H1 (cell line): Measurements from ENCODE around the gene SUZ12. TPM values are rescaled to one million over a fixed set of nuclear protein-coding genes. Genes with fewer than 3 reads are reported as not detected.

Experiments used
- ATF2 ChIP-seq: IDR thresholded peaks from 2 replicates; pipeline ENCODE4 v1.6.1; 2012; ENCODE audit warnings: low read length, inconsistent platforms
- BACH1 ChIP-seq: IDR thresholded peaks from 2 replicates; pipeline ENCODE4 v1.6.1; 2012; ENCODE audit warnings: low read length, improper control_type of control experiment
- BRCA1 ChIP-seq: IDR thresholded peaks from 2 replicates; pipeline ENCODE4 v1.6.1; 2012; ENCODE audit warnings: low read depth, low read length, improper control_type of control experiment
- CBX8 ChIP-seq: fragments of 300-800, 300-1000 bp; sonication (generic); IDR thresholded peaks from 2 replicates; pipeline ENCODE4 v1.7.1; 2016; ENCODE audit warnings: low read depth, low read length, borderline replicate concordance
- CTCF ChIP-seq, 3 experiments: IDR thresholded peaks; 1 replicate in 2 of 3; 2 replicates in 1 of 3; pipeline versions ENCODE4 v1.5.1 to v1.6.1; 2011; ENCODE audit warnings: low read length in 3 of 3, mild to moderate bottlenecking in 3 of 3, inconsistent platforms in 2 of 3, low read depth in 1 of 3, moderate library complexity in 1 of 3; ENCODE audit not compliant: insufficient read depth in 1 of 3; ENCODE audit errors: control extremely low read depth in 1 of 3
- E2F6 ChIP-seq: IDR thresholded peaks from 2 replicates; pipeline ENCODE4 v1.6.1; 2012; ENCODE audit warnings: inconsistent platforms
- HDAC2 ChIP-seq, 2 experiments: fragments of 300-600 bp in 1 of 2; sonication (generic) in 1 of 2; IDR thresholded peaks; 2 replicates each; pipeline ENCODE4 v1.6.1; 2011 to 2012; ENCODE audit warnings: low read depth in 2 of 2, low read length in 2 of 2, mild to moderate bottlenecking in 2 of 2, moderate library complexity in 2 of 2, borderline replicate concordance in 1 of 2, inconsistent platforms in 1 of 2
- JUN ChIP-seq: IDR thresholded peaks from 2 replicates; pipeline ENCODE4 v1.6.1; 2011; ENCODE audit warnings: low read depth, mild to moderate bottlenecking, improper control_type of control experiment, low read length
- KDM4A ChIP-seq: IDR thresholded peaks from one replicate; pipeline ENCODE4 v1.7.1; 2012; ENCODE audit warnings: low read depth, mild to moderate bottlenecking, moderate library complexity, low read length, inconsistent platforms; ENCODE audit not compliant: severe bottlenecking
- NRF1 ChIP-seq: IDR thresholded peaks from 2 replicates; pipeline ENCODE4 v1.6.1; 2011; ENCODE audit warnings: mild to moderate bottlenecking, low read depth, low read length, improper control_type of control experiment
- PHF8 ChIP-seq: fragments of 200-600 bp; sonication (generic); conservative IDR thresholded peaks from 2 replicates; pipeline ENCODE4 v1.7.1; 2012; ENCODE audit warnings: low read depth, mild to moderate bottlenecking, inconsistent platforms, low read length, moderate library complexity
- POLR2AphosphoS5 ChIP-seq: IDR thresholded peaks from 2 replicates; pipeline ENCODE4 v1.6.1; 2011; ENCODE audit warnings: low read depth, low read length
- SIRT6 ChIP-seq: IDR thresholded peaks from one replicate; pipeline ENCODE4 v1.7.1; 2012; ENCODE audit warnings: low read length, inconsistent platforms
- SP1 ChIP-seq: IDR thresholded peaks from 2 replicates; pipeline ENCODE4 v1.6.1; 2011; ENCODE audit warnings: low read depth, low read length
- SP2 ChIP-seq: IDR thresholded peaks from 2 replicates; pipeline ENCODE4 v1.6.1; 2012; ENCODE audit warnings: mild to moderate bottlenecking, low read length, inconsistent platforms
- SUZ12 ChIP-seq: fragments of 200-600 bp; sonication (generic); IDR thresholded peaks from 2 replicates; pipeline ENCODE4 v1.6.1; 2012; ENCODE audit warnings: mild to moderate bottlenecking, inconsistent platforms, low read length, moderate library complexity, mixed read lengths
- TAF1 ChIP-seq: IDR thresholded peaks from 2 replicates; pipeline ENCODE4 v1.6.1; 2011; ENCODE audit warnings: mild to moderate bottlenecking, low read depth, low read length
- polyA plus RNA-seq, 7 experiments: library from polyadenylated mRNA; depleted of rRNA in 3 of 7; stranded (reverse) in 5 of 7; unstranded in 2 of 7; fragments of >200 nt in 5 of 7; fragments of 200-250 nt in 2 of 7; gene quantifications; 1 replicate in 5 of 7; 2 replicates in 1 of 7; 4 replicates in 1 of 7; pipeline versions ENCODE4 v1.2.1 to v1.2.3, GENCODE V29; 2011 to 2013; ENCODE audit warnings: missing spikeins in 2 of 7, mixed read lengths in 2 of 7
- total RNA-seq: library from RNA; stranded (reverse); fragmentation: NEBNext Ultra II Directional; extraction: Animal tissue kit (Norgen Biotek cat#: 25700); gene quantifications from 2 replicates; pipeline ENCODE4 v1.2.1, GENCODE V29; 2021

Gene SUZ12
- total and polyA plus RNA-seq, 2 of the 8 experiments (the other 6 are each of a cell fraction or from before 2014, with no cell fraction given): 9.1 to 34.6 TPM

- no peak for TF ChIP-seq CTCF (IDR thresholded peaks at IDR 0.05; ENCODE audit: control extremely low read depth in 1 of 3, insufficient read depth in 1 of 3, low read depth in 1 of 3, low read length in 3 of 3)
- no peak for TF ChIP-seq SUZ12
- TF ChIP-seq BACH1: no peak
- no peak for TF ChIP-seq SIRT6
- no peak for TF ChIP-seq ATF2
- TF ChIP-seq HDAC2 (IDR thresholded peaks at IDR 0.05; ENCODE audit: borderline replicate concordance in 1 of 2, low read depth in 2 of 2, low read length in 2 of 2): no peak
- no peak for TF ChIP-seq BRCA1
- peak; percentile 52; the same call in 1 of the 2 replicates for TF ChIP-seq TAF1
- TF ChIP-seq NRF1: no peak
- TF ChIP-seq PHF8: peak; percentile 40; the same call in 1 of the 2 replicates
- no peak for TF ChIP-seq SP1
- no peak for TF ChIP-seq E2F6
- TF ChIP-seq SP2: no peak
- peak; percentile 64 for TF ChIP-seq KDM4A
- TF ChIP-seq JUN: no peak
- peak; percentile 82 for TF ChIP-seq POLR2AphosphoS5
- no peak for TF ChIP-seq CBX8
These were observed 70.9 kb downstream of the SUZ12 start (continued) for GRCh38 chr17:32007463-32008298.
